Activated naive CD8-positive, alpha-beta T cell (primary cell): ENCODE results near the gene TRAPPC2L.

Experiments used
- H3K27ac Mint-ChIP-seq: one replicate; pipeline ENCODE4 v1.8.0; 2021; ENCODE audit warnings: mixed read lengths
- H3K27me3 Mint-ChIP-seq: one replicate; pipeline ENCODE4 v1.8.0; 2021; ENCODE audit warnings: mixed read lengths
- H3K36me3 Mint-ChIP-seq: one replicate; pipeline ENCODE4 v1.8.0; 2021; ENCODE audit warnings: mixed read lengths
- H3K4me1 Mint-ChIP-seq: one replicate; pipeline ENCODE4 v1.8.0; 2021; ENCODE audit warnings: low read depth, mixed read lengths
- H3K4me3 Mint-ChIP-seq: one replicate; pipeline ENCODE4 v1.8.0; 2021; ENCODE audit warnings: mild to moderate bottlenecking, mixed read lengths
- H3K9me3 Mint-ChIP-seq: one replicate; pipeline ENCODE4 v1.8.0; 2021; ENCODE audit warnings: low read depth, mixed read lengths

The TRAPPC2L gene

GRCh38 chr16:88856828-88857727 lies at the start of gene TRAPPC2L, which contains the start of gene GALNS:
TRAPPC2L (plus strand) TSS chr16:88857127; CDS start chr16:88857151, 24 bp downstream.
GALNS (minus strand) TSS chr16:88856947; CDS start chr16:88856877, 70 bp downstream.
- H3K27ac Mint-ChIP-seq: peak within 1 kb of the TSS; percentile 94
- H3K4me3 Mint-ChIP-seq: peak within 1 kb of the TSS; percentile 100
- no peaks in the 10 kb centered on the region for H3K36me3 Mint-ChIP-seq
- H3K27me3 Mint-ChIP-seq: no peaks in the 10 kb centered on the region
- no peaks in the 10 kb centered on the region for H3K9me3 Mint-ChIP-seq
- H3K4me1 Mint-ChIP-seq: peaks cover 34% of the 10 kb centered on the region

- Mint-ChIP-seq H3K9me3 (no peaks in the 10 kb centered on the region), H3K4me3 (peak overlapping the region; percentile 52), H3K36me3 (no peaks in the 10 kb centered on the region), H3K27me3 (no peaks in the 10 kb centered on the region), H3K4me1 (peaks cover 8% of the 10 kb centered on the region), H3K27ac (peak overlapping the region; percentile 61)
Observed at GRCh38 chr16:88807142-88807625, 49.7 kb upstream of the TRAPPC2L start.

- peaks cover 7% of the 10 kb centered on the region for H3K4me1 Mint-ChIP-seq
- no peaks in the 10 kb centered on the region for H3K9me3 Mint-ChIP-seq
- H3K36me3 Mint-ChIP-seq: no peaks in the 10 kb centered on the region
- H3K27ac Mint-ChIP-seq: no peak overlapping the region
- H3K27me3 Mint-ChIP-seq: no peaks in the 10 kb centered on the region
- H3K4me3 Mint-ChIP-seq: peak overlapping the region; percentile 10
Observed at GRCh38 chr16:88807626-88808453, 49.1 kb upstream of the TRAPPC2L start.

- H3K27me3 Mint-ChIP-seq: no peaks in the 10 kb centered on the region
- H3K4me1 Mint-ChIP-seq: peaks cover 7% of the 10 kb centered on the region
- no peaks in the 10 kb centered on the region for H3K36me3 Mint-ChIP-seq
- peak overlapping the region; percentile 94 for H3K4me3 Mint-ChIP-seq
- H3K27ac Mint-ChIP-seq: no peak overlapping the region
- no peaks in the 10 kb centered on the region for H3K9me3 Mint-ChIP-seq
Observed at GRCh38 chr16:88809068-88809675, 47.8 kb upstream of the TRAPPC2L start.

- Mint-ChIP-seq H3K9me3 (no peaks in the 10 kb centered on the region), H3K27ac (no peak overlapping the region), H3K27me3 (no peaks in the 10 kb centered on the region), H3K4me1 (peaks cover 7% of the 10 kb centered on the region), H3K36me3 (no peaks in the 10 kb centered on the region), H3K4me3 (peak overlapping the region; percentile 94)
Observed at GRCh38 chr16:88809676-88810165, 47.2 kb upstream of the TRAPPC2L start.

- H3K36me3 Mint-ChIP-seq: no peaks in the 10 kb centered on the region
- no peaks in the 10 kb centered on the region for H3K9me3 Mint-ChIP-seq
- H3K4me1 Mint-ChIP-seq: peaks cover 7% of the 10 kb centered on the region
- peak overlapping the region; percentile 94 for H3K4me3 Mint-ChIP-seq
- peak overlapping the region; percentile 92 for H3K27ac Mint-ChIP-seq
- no peaks in the 10 kb centered on the region for H3K27me3 Mint-ChIP-seq
Observed at GRCh38 chr16:88810166-88810911, 46.6 kb upstream of the TRAPPC2L start.

- H3K27ac Mint-ChIP-seq: peak overlapping the region; percentile 92
- H3K36me3 Mint-ChIP-seq: no peaks in the 10 kb centered on the region
- H3K4me1 Mint-ChIP-seq: peaks cover 7% of the 10 kb centered on the region
- H3K4me3 Mint-ChIP-seq: peak overlapping the region; percentile 94
- H3K9me3 Mint-ChIP-seq: no peaks in the 10 kb centered on the region
- no peaks in the 10 kb centered on the region for H3K27me3 Mint-ChIP-seq
Observed at GRCh38 chr16:88810912-88811768, 45.8 kb upstream of the TRAPPC2L start.

- Mint-ChIP-seq H3K27me3 (no peaks in the 10 kb centered on the region), H3K36me3 (no peaks in the 10 kb centered on the region), H3K9me3 (no peaks in the 10 kb centered on the region), H3K27ac (peak within 1 kb of the TSS; percentile 93), H3K4me1 (peaks cover 7% of the 10 kb centered on the region), H3K4me3 (peak within 1 kb of the TSS; percentile 94)
Observed at GRCh38 chr16:88811769-88812512, 45.0 kb upstream of the TRAPPC2L start, which contains the start of gene APRT. APRT (minus strand) TSS chr16:88811928; CDS start chr16:88811899, 29 bp downstream.

- no peaks in the 10 kb centered on the region for H3K36me3 Mint-ChIP-seq
- no peaks in the 10 kb centered on the region for H3K9me3 Mint-ChIP-seq
- peaks cover 5% of the 10 kb centered on the region for H3K4me1 Mint-ChIP-seq
- peak overlapping the region; percentile 86 for H3K4me3 Mint-ChIP-seq
- H3K27ac Mint-ChIP-seq: peak overlapping the region; percentile 80
- H3K27me3 Mint-ChIP-seq: no peaks in the 10 kb centered on the region
Observed at GRCh38 chr16:88812513-88813268, 44.2 kb upstream of the TRAPPC2L start.

GRCh38 chr16:88813269-88814143 lies 43.4 kb upstream of the TRAPPC2L start:
- no peaks in the 10 kb centered on the region for H3K36me3 Mint-ChIP-seq
- no peaks in the 10 kb centered on the region for H3K9me3 Mint-ChIP-seq
- peaks cover 5% of the 10 kb centered on the region for H3K4me1 Mint-ChIP-seq
- H3K4me3 Mint-ChIP-seq: peak overlapping the region; percentile 60
- H3K27me3 Mint-ChIP-seq: no peaks in the 10 kb centered on the region
- H3K27ac Mint-ChIP-seq: peak overlapping the region; percentile 22

GRCh38 chr16:88814144-88814502 lies 42.8 kb upstream of the TRAPPC2L start:
- no peaks in the 10 kb centered on the region for H3K9me3 Mint-ChIP-seq
- H3K4me3 Mint-ChIP-seq: peak overlapping the region; percentile 60
- peaks cover 5% of the 10 kb centered on the region for H3K4me1 Mint-ChIP-seq
- H3K36me3 Mint-ChIP-seq: no peaks in the 10 kb centered on the region
- no peaks in the 10 kb centered on the region for H3K27me3 Mint-ChIP-seq
- H3K27ac Mint-ChIP-seq: no peak overlapping the region
